Tibial artery (tissue), 4 donors: ENCODE measurements around the gene SYTL4.
"Not testable (repeated sequence)": the region's sequence is repeated elsewhere in the genome, so short reads cannot be mapped to it uniquely, and the experiment has no call there.

Experiments
- DNase-seq, 2 donors: peaks; one replicate each; pipeline ENCODE4 v3.0.0-alpha.2; 2019
- H3K27ac ChIP-seq, 2 donors: fragments of 200-600 bp; sonication (generic) in 1 of 2; 1 replicate in 1 of 2; 2 replicates in 1 of 2; pipeline ENCODE4 v1.5.1; 2018 to 2019; ENCODE audit warnings: mild to moderate bottlenecking in 1 of 2
- H3K27me3 ChIP-seq, 2 donors: fragments of 200-600 bp; sonication (generic) in 1 of 2; one replicate each; pipeline versions ENCODE4 v1.5.1 to v1.6.0; 2016 to 2019
- H3K36me3 ChIP-seq, 3 donors: fragments of 200-600 bp; sonication (generic) in 2 of 3; one replicate each; pipeline ENCODE4 v1.5.1; 2016 to 2019; ENCODE audit warnings: mild to moderate bottlenecking in 2 of 3
- H3K4me1 ChIP-seq, 4 donors: fragments of 200-600 bp; sonication (generic) in 2 of 4; 1 replicate in 3 of 4; 2 replicates in 1 of 4; pipeline ENCODE4 v1.5.1; 2016 to 2019
- H3K4me3 ChIP-seq, 2 donors: fragments of 200-600 bp; sonication (generic) in 1 of 2; 1 replicate in 1 of 2; 2 replicates in 1 of 2; pipeline ENCODE4 v1.5.1; 2018 to 2019; ENCODE audit warnings: mild to moderate bottlenecking in 2 of 2
- H3K9me3 ChIP-seq, 3 donors: fragments of 200-600 bp; sonication (generic) in 1 of 3; one replicate each; pipeline ENCODE4 v1.5.1; 2016 to 2019
- CTCF ChIP-seq, 2 experiments: fragments of 200-600 bp in 1 of 2; fragments of 450-650 bp in 1 of 2; IDR thresholded peaks; one replicate each; pipeline ENCODE4 v1.5.1; 2017 to 2019; ENCODE audit warnings: antibody characterized with exemption in 2 of 2, mild to moderate bottlenecking in 1 of 2, moderate library complexity in 1 of 2
- intact Hi-C: fragments of 100-400 bp; cut with DNase I; formaldehyde crosslinking; loops from one replicate; pipeline ENCODE4 v1.15.0; 2023; ENCODE audit warnings: low total_unique reads

SYTL4 gene

GRCh38 chrX:100731441-100732281 is at the start of gene SYTL4:
SYTL4 (minus strand) TSS chrX:100732121; CDS start chrX:100702037, 30,084 bp downstream.
- intact Hi-C loops, result no loop called here
- H3K4me3 ChIP-seq, result peak within 1 kb of the TSS; percentile 76 to 81
- no peak for TF ChIP-seq CTCF (IDR thresholded peaks at IDR 0.05)
- no peaks in the 10 kb centered on the region for H3K27me3 ChIP-seq
- H3K27ac ChIP-seq, result peak within 1 kb of the TSS; percentile 62 to 69
- peaks cover 0 to 5% (median 0%) of the 10 kb centered on the region in 4 donors for H3K4me1 ChIP-seq
- DNase-seq, result peak; percentile 28 to 60
- H3K9me3 ChIP-seq, result no peaks in the 10 kb centered on the region
- no peaks in the 10 kb centered on the region for H3K36me3 ChIP-seq

GRCh38 chrX:100769439-100769838 is 37.5 kb upstream of the SYTL4 start:
- DNase-seq, H3K36me3 ChIP-seq, H3K9me3 ChIP-seq, H3K4me3 ChIP-seq, H3K4me1 ChIP-seq, intact Hi-C loops, H3K27me3 ChIP-seq, H3K27ac ChIP-seq: not testable (repeated sequence)

- H3K36me3 ChIP-seq, result no peaks in the 10 kb centered on the region
- TF ChIP-seq CTCF (IDR thresholded peaks at IDR 0.05), result peak; percentile 93 to 95
- H3K27ac ChIP-seq, result no peak overlapping the region
- H3K27me3 ChIP-seq, result no peaks in the 10 kb centered on the region
- H3K4me3 ChIP-seq, result no peak overlapping the region
- peaks cover 0 to 5% (median 0%) of the 10 kb centered on the region in 3 donors for H3K9me3 ChIP-seq
- intact Hi-C loops, result no loop called here
- H3K4me1 ChIP-seq, result no peaks in the 10 kb centered on the region
- DNase-seq, result peak; percentile 77 to 86
These were observed 36.9 kb upstream of the SYTL4 start for GRCh38 chrX:100768679-100769338.

- Histone ChIP-seq H3K27ac (no peak overlapping the region), H3K4me1 (no peaks in the 10 kb centered on the region), H3K27me3 (no peaks in the 10 kb centered on the region), H3K4me3 (no peak overlapping the region), H3K36me3 (no peaks in the 10 kb centered on the region), H3K9me3 (no peaks in the 10 kb centered on the region)
- DNase-seq, result no peak
- intact Hi-C loops, result no loop called here
- no peak for TF ChIP-seq CTCF (IDR thresholded peaks at IDR 0.05)
These were observed 19.0 kb upstream of the SYTL4 start for GRCh38 chrX:100750883-100751282.

GRCh38 chrX:100748108-100748507 is 16.2 kb upstream of the SYTL4 start:
- no peak for TF ChIP-seq CTCF (IDR thresholded peaks at IDR 0.05)
- intact Hi-C loops, result no loop called here
- H3K27ac ChIP-seq, result no peak overlapping the region
- H3K36me3 ChIP-seq, result no peaks in the 10 kb centered on the region
- no peak overlapping the region for H3K4me3 ChIP-seq
- no peaks in the 10 kb centered on the region for H3K9me3 ChIP-seq
- H3K27me3 ChIP-seq, result no peaks in the 10 kb centered on the region
- DNase-seq, result no peak
- H3K4me1 ChIP-seq, result no peaks in the 10 kb centered on the region

- TF ChIP-seq CTCF (IDR thresholded peaks at IDR 0.05), result no peak
These were observed 15.8 kb upstream of the SYTL4 start for GRCh38 chrX:100747703-100748102.

More at GRCh38 chrX:100747703-100748102, 15.8 kb upstream of the SYTL4 start:
- no peak overlapping the region for H3K27ac ChIP-seq
- H3K27me3 ChIP-seq, result no peaks in the 10 kb centered on the region
- no peaks in the 10 kb centered on the region for H3K9me3 ChIP-seq
- no peak overlapping the region for H3K4me3 ChIP-seq
- intact Hi-C loops, result no loop called here
- no peak for DNase-seq
- no peaks in the 10 kb centered on the region for H3K36me3 ChIP-seq
- no peaks in the 10 kb centered on the region for H3K4me1 ChIP-seq
